Measurements from ENCODE around the gene PUM1.

Gene PUM1

GRCh38 chr1:30896905-30897304 lies 168.6 kb downstream of the PUM1 start:
- H3K36me3 Mint-ChIP-seq (ENCODE audit: low read depth) = no peaks in the 10 kb centered on the region
- peak overlapping the region in 1 of 3 experiments; percentile 4 for H3K27ac Mint-ChIP-seq
- TF ChIP-seq CTCF (IDR thresholded peaks at IDR 0.05; ENCODE audit: unreplicated experiment in 3 of 3) = no peak
- H3K27me3 Mint-ChIP-seq (ENCODE audit: low read depth) = peaks cover 5% of the 10 kb centered on the region
- H3K4me3 Mint-ChIP-seq = no peak overlapping the region
- H3K4me1 Mint-ChIP-seq = peaks cover 50% of the 10 kb centered on the region
- no peaks in the 10 kb centered on the region for H3K9me3 Mint-ChIP-seq

GRCh38 chr1:30895944-30896660 lies 169.4 kb downstream of the PUM1 start:
- H3K4me3 Mint-ChIP-seq = no peak overlapping the region
- H3K36me3 Mint-ChIP-seq (ENCODE audit: low read depth) = no peaks in the 10 kb centered on the region
- H3K9me3 Mint-ChIP-seq = no peaks in the 10 kb centered on the region
- peaks cover 50% of the 10 kb centered on the region for H3K4me1 Mint-ChIP-seq
- H3K27ac Mint-ChIP-seq = peak overlapping the region in 2 of 3 experiments; percentile 4 to 17
- no peak for TF ChIP-seq CTCF (IDR thresholded peaks at IDR 0.05; ENCODE audit: unreplicated experiment in 3 of 3)
- H3K27me3 Mint-ChIP-seq (ENCODE audit: low read depth) = peaks cover 5% of the 10 kb centered on the region

GRCh38 chr1:30895382-30895943 lies 170.1 kb downstream of the PUM1 start:
- Mint-ChIP-seq H3K4me1 (peaks cover 52% of the 10 kb centered on the region), H3K4me3 (no peak overlapping the region), H3K27me3 (ENCODE audit: low read depth) (peaks cover 5% of the 10 kb centered on the region), H3K9me3 (no peaks in the 10 kb centered on the region), H3K27ac (peak overlapping the region in 2 of 3 experiments; percentile 70 to 71), H3K36me3 (ENCODE audit: low read depth) (no peaks in the 10 kb centered on the region)
- no peak for TF ChIP-seq CTCF (IDR thresholded peaks at IDR 0.05; ENCODE audit: unreplicated experiment in 3 of 3)

- Mint-ChIP-seq H3K9me3 (no peaks in the 10 kb centered on the region), H3K27ac (peak overlapping the region in 2 of 3 experiments; percentile 14 to 70), H3K4me1 (peaks cover 51% of the 10 kb centered on the region), H3K36me3 (ENCODE audit: low read depth) (no peaks in the 10 kb centered on the region), H3K4me3 (no peak overlapping the region), H3K27me3 (ENCODE audit: low read depth) (peaks cover 5% of the 10 kb centered on the region)
- TF ChIP-seq CTCF (IDR thresholded peaks at IDR 0.05; ENCODE audit: unreplicated experiment in 3 of 3) = no peak
These were observed 171.0 kb downstream of the PUM1 start for GRCh38 chr1:30894508-30894973.

GRCh38 chr1:30893776-30894507 lies 171.6 kb downstream of the PUM1 start:
- H3K9me3 Mint-ChIP-seq = no peaks in the 10 kb centered on the region
- no peak for TF ChIP-seq CTCF (IDR thresholded peaks at IDR 0.05; ENCODE audit: unreplicated experiment in 3 of 3)
- no peak overlapping the region for H3K4me3 Mint-ChIP-seq

More at GRCh38 chr1:30893776-30894507, 171.6 kb downstream of the PUM1 start:
- peaks cover 54% of the 10 kb centered on the region for H3K4me1 Mint-ChIP-seq
- H3K27ac Mint-ChIP-seq = peak overlapping the region in 2 of 3 experiments; percentile 14 to 77
- no peaks in the 10 kb centered on the region for H3K36me3 Mint-ChIP-seq (ENCODE audit: low read depth)
- H3K27me3 Mint-ChIP-seq (ENCODE audit: low read depth) = peaks cover 5% of the 10 kb centered on the region

All from nephron (organoid).